GM10266 (cell line): ENCODE measurements around the gene CCDC88A.
A peak's percentile ranks its signal among the peaks of the same experiment; 100 is the strongest.

Experiments
- DNase-seq: peaks from one replicate; pipeline ENCODE4 v3.0.0; 2012; ENCODE audit errors: extremely low spot score
- CTCF ChIP-seq: IDR thresholded peaks from 2 replicates; pipeline ENCODE4 v1.5.1; 2012; ENCODE audit warnings: mild to moderate bottlenecking, low read depth; ENCODE audit not compliant: control insufficient read depth, insufficient read depth; ENCODE audit errors: missing control alignments

Gene CCDC88A

GRCh38 chr2:55408098-55408882 lies 11.4 kb downstream of the CCDC88A start:
- DNase-seq: no peak
- no peak for TF ChIP-seq CTCF

GRCh38 chr2:55405116-55405515 lies 14.5 kb downstream of the CCDC88A start:
- no peak for TF ChIP-seq CTCF
- no peak for DNase-seq

- DNase-seq: no peak
- no peak for TF ChIP-seq CTCF
These were observed 16.2 kb downstream of the CCDC88A start for GRCh38 chr2:55403256-55403998.

- DNase-seq: no peak
- TF ChIP-seq CTCF: no peak
These were observed 18.5 kb downstream of the CCDC88A start for GRCh38 chr2:55401124-55401523.

GRCh38 chr2:55400332-55400731 lies 19.3 kb downstream of the CCDC88A start:
- no peak for TF ChIP-seq CTCF
- no peak for DNase-seq

- DNase-seq: no peak
- no peak for TF ChIP-seq CTCF
These were observed 19.8 kb downstream of the CCDC88A start for GRCh38 chr2:55399815-55400214.

- TF ChIP-seq CTCF: no peak
- DNase-seq: peak; percentile 18
These were observed 23.7 kb downstream of the CCDC88A start for GRCh38 chr2:55395724-55396605.
